GM12891 (cell line): ENCODE measurements around the gene RTF2.

Experiments used
- POLR2A ChIP-seq: IDR thresholded peaks from 2 replicates; pipeline ENCODE4 v1.6.1; 2011; ENCODE audit warnings: low read depth, low read length, control low read depth
- POLR2AphosphoS5 ChIP-seq: IDR thresholded peaks from 2 replicates; pipeline ENCODE4 v1.6.1; 2011; ENCODE audit warnings: low read depth, low read length, control low read depth

- TF ChIP-seq POLR2AphosphoS5 (no peak), POLR2A (no peak)
These were observed 37.5 kb upstream of the RTF2 start for GRCh38 chr20:56430957-56431356.
